ENCODE data around the gene PTGIR.

- TF ChIP-seq POLR2AphosphoS5 (IDR thresholded peaks at IDR 0.05; ENCODE audit: borderline replicate concordance, low read depth, low read length) (no peak), EZH2 (IDR thresholded peaks at IDR 0.05) (no peak)
These were observed 37.1 kb upstream of the PTGIR start for GRCh38 chr19:46661735-46662592.

All from SK-N-MC (cell line).